NT2/D1 (cell line): ENCODE results near the gene SIM2.

Experiments used
- DNase-seq: peaks from one replicate; pipeline ENCODE4 v3.0.0-alpha.2; 2011; ENCODE audit warnings: low read depth, low spot score
- H3K27me3 ChIP-seq: 2 replicates; pipeline ENCODE4 v1.6.0; 2011; ENCODE audit warnings: mild to moderate bottlenecking; ENCODE audit not compliant: insufficient read length, insufficient read depth
- H3K36me3 ChIP-seq: 2 replicates; pipeline ENCODE4 v1.6.1; 2011; ENCODE audit warnings: mild to moderate bottlenecking, low read length, mixed read lengths; ENCODE audit not compliant: insufficient read depth, insufficient read length
- H3K4me1 ChIP-seq: 2 replicates; pipeline ENCODE4 v1.5.1; 2011; ENCODE audit not compliant: insufficient read depth, insufficient read length
- H3K4me3 ChIP-seq: 2 replicates; pipeline ENCODE4 v1.5.1; 2011; ENCODE audit warnings: low read depth; ENCODE audit not compliant: insufficient read length
- H3K9ac ChIP-seq: 2 replicates; pipeline ENCODE4 v1.6.0; 2011; ENCODE audit warnings: low read depth; ENCODE audit not compliant: insufficient read length
- H3K9me3 ChIP-seq: 2 replicates; pipeline ENCODE4 v1.5.1; 2011; ENCODE audit warnings: mild to moderate bottlenecking, low read length; ENCODE audit not compliant: insufficient read depth
- SUZ12 ChIP-seq: IDR thresholded peaks from 2 replicates; pipeline ENCODE4 v1.6.1; 2011; ENCODE audit not compliant: insufficient read length, insufficient read depth; ENCODE audit errors: extremely low read depth
- YY1 ChIP-seq: IDR thresholded peaks from 2 replicates; pipeline ENCODE4 v1.6.1; 2011; ENCODE audit not compliant: insufficient read length, insufficient read depth
- ZNF274 ChIP-seq: IDR thresholded peaks from 2 replicates; pipeline ENCODE4 v1.6.1; 2011; ENCODE audit warnings: mild to moderate bottlenecking, low read depth, low read length

SIM2 gene

DNA sequence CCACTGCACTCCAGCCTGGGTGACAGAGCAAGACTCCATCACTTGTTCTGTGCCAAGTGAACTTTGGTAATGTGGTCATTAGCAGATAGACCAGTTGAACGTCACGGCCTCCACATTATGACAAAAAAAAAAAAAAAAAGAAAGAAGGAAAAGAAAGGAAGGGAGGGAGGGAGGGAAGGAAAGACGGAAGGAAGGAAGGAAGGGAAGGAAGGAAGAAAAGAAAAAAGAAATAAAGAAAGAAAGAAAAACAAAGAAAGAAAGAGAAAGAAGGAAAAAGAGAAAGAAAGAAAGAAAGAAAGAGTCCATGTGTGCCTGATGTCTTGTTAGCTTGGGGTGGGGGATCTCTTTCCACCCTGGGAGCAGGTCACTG is 45.3 kb downstream of the SIM2 start:
- no peak for DNase-seq
- TF ChIP-seq YY1 = no peak
- no peak for TF ChIP-seq ZNF274
- no peak for TF ChIP-seq SUZ12
- no peak overlapping the region for H3K4me3 ChIP-seq
- no peak overlapping the region for H3K9ac ChIP-seq
- H3K27me3 ChIP-seq = peaks cover 51% of the 10 kb centered on the region
- H3K36me3 ChIP-seq = no peaks in the 10 kb centered on the region
- no peaks in the 10 kb centered on the region for H3K9me3 ChIP-seq
- no peaks in the 10 kb centered on the region for H3K4me1 ChIP-seq

- no peaks in the 10 kb centered on the region for H3K36me3 ChIP-seq
- no peaks in the 10 kb centered on the region for H3K9me3 ChIP-seq
- H3K4me1 ChIP-seq = peaks cover 2% of the 10 kb centered on the region
- no peak for TF ChIP-seq SUZ12
- TF ChIP-seq ZNF274 = no peak
- TF ChIP-seq YY1 = no peak
- H3K27me3 ChIP-seq = peaks cover 54% of the 10 kb centered on the region
- H3K9ac ChIP-seq = no peak overlapping the region
- H3K4me3 ChIP-seq = no peak overlapping the region
- DNase-seq = no peak
Measured at GRCh38 chr21:36744560-36745231, 45.8 kb downstream of the SIM2 start.

DNA sequence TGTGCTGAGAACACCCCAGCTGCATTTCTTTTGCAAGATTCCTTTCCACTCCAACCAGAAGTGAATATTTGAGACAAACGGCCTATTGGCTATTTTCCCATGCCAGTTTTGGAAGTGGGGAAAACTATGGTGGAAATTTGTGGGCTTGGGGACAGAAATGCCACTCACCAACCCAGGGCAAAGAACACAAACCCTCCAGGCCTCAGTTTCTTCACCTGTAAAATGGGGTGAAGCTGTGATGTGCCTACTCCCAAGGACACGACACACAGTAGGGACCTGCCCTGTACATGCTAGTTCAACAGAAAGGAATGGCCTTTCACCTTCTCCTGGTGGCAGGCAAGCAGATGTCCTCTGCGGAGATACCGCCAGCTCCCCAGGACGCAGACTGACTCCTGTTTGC is 46.5 kb downstream of the SIM2 start:
- peaks cover 2% of the 10 kb centered on the region for H3K4me1 ChIP-seq
- DNase-seq = no peak
- H3K9me3 ChIP-seq = no peaks in the 10 kb centered on the region
- no peaks in the 10 kb centered on the region for H3K36me3 ChIP-seq
- no peak for TF ChIP-seq SUZ12
- no peak for TF ChIP-seq YY1
- TF ChIP-seq ZNF274 = no peak
- H3K4me3 ChIP-seq = no peak overlapping the region
- H3K27me3 ChIP-seq = peaks cover 54% of the 10 kb centered on the region
- H3K9ac ChIP-seq = no peak overlapping the region

DNA sequence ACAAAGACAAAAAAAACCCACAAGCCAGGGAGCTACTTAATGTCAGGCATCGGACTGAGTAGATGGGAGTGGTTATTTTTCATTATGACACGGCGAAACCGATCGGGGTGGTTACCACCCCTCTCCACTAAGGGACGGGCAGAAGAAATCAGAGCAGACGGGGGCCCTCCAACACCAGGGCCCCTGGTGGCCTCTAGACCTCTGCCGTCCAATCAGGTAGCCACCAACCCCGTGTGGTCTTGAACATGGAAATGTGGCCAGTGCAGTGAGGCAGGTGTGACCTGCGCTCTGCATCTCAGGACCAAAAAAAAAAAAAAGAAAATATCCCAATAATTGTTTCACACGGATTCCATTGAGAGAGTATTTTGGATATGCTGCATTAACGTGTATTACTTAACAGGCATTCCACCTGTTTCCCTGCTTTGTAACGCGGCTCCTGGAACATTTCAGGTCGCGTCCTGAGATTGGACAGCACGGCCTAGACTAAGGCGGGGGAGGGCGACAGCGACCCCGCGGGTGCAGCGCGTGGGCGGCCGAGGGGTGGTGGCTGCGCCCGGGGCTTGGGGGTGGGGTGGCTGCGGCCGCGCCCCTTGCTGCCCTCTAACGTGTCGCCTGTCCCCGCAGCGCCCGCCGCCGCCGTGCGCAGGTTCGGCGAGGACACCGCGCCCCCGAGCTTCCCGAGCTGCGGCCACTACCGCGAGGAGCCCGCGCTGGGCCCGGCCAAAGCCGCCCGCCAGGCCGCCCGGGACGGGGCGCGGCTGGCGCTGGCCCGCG is 48.3 kb downstream of the SIM2 start:
- peak overlapping the region; percentile 27 for H3K4me3 ChIP-seq

DNA sequence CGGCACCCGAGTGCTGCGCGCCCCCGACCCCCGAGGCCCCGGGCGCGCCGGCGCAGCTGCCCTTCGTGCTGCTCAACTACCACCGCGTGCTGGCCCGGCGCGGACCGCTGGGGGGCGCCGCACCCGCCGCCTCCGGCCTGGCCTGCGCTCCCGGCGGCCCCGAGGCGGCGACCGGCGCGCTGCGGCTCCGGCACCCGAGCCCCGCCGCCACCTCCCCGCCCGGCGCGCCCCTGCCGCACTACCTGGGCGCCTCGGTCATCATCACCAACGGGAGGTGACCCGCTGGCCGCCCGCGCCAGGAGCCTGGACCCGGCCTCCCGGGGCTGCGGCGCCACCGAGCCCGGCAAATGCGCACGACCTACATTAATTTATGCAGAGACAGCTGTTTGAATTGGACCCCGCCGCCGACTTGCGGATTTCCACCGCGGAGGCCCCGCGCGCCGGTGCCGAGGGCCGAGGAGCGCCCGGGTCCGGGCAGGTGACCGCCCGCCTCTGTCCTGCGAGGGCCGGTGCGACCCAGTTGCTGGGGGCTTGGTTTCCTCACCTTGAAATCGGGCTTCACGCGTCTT is 49.0 kb downstream of the SIM2 start:
- peak overlapping the region; percentile 84 for H3K9ac ChIP-seq
- H3K36me3 ChIP-seq = no peaks in the 10 kb centered on the region
- no peaks in the 10 kb centered on the region for H3K9me3 ChIP-seq
- peak; percentile 70 for DNase-seq
- H3K4me3 ChIP-seq = peak overlapping the region; percentile 58
- TF ChIP-seq YY1 = no peak
- TF ChIP-seq ZNF274 = no peak
- no peak for TF ChIP-seq SUZ12
- H3K27me3 ChIP-seq = peaks cover 53% of the 10 kb centered on the region
- H3K4me1 ChIP-seq = peaks cover 10% of the 10 kb centered on the region

More for the DNA sequence above, 48.3 kb downstream of the SIM2 start:
- Histone ChIP-seq H3K36me3 (no peaks in the 10 kb centered on the region), H3K9me3 (no peaks in the 10 kb centered on the region), H3K27me3 (peaks cover 54% of the 10 kb centered on the region), H3K4me1 (peaks cover 10% of the 10 kb centered on the region), H3K9ac (peak overlapping the region; percentile 47)
- TF ChIP-seq ZNF274 = no peak
- TF ChIP-seq YY1 = no peak
- no peak for TF ChIP-seq SUZ12
- DNase-seq = no peak

DNA sequence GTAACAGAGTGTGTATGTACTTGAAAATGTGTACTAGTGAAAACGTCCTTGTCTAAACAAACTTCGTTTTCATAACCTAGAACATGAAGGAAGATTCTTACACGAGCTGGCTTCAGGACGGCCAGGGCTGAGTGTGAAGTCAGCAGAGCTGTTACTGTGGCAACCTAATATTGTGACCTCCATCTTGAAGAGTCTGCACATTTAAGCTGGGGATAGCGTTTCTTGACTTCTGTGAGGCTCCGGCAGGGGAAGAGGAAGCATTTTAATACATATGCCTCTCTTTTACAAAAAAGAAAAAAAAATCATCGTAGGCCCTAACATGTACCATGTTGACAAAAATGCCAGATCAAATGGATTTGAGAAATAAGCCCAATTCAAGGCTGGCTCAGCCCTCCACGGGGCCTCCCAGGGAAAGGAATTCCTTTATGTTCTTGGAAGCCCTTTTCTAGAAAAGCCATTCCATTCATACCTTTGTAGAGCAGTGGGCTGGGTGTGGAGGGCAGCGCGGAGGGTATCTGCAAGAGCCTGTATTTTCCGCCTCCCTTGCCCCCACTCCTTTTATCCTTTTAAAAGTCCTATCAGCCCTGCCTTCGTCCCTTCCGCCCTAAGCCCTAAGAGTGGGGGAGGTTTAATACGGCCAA is 51.1 kb downstream of the SIM2 start:
- peaks cover 12% of the 10 kb centered on the region for H3K4me1 ChIP-seq
- H3K27me3 ChIP-seq = peaks cover 39% of the 10 kb centered on the region
- TF ChIP-seq YY1 (no peak), ZNF274 (no peak), SUZ12 (no peak)
- H3K36me3 ChIP-seq = no peaks in the 10 kb centered on the region
- DNase-seq = peak; percentile 93
- peak overlapping the region; percentile 32 for H3K9ac ChIP-seq
- no peaks in the 10 kb centered on the region for H3K9me3 ChIP-seq
- H3K4me3 ChIP-seq = no peak overlapping the region

GRCh38 chr21:36750576-36750959 is 51.7 kb downstream of the SIM2 start:
- Histone ChIP-seq H3K4me1 (peaks cover 12% of the 10 kb centered on the region), H3K4me3 (no peak overlapping the region), H3K27me3 (peaks cover 34% of the 10 kb centered on the region), H3K36me3 (no peaks in the 10 kb centered on the region), H3K9me3 (no peaks in the 10 kb centered on the region), H3K9ac (no peak overlapping the region)
- no peak for DNase-seq
- TF ChIP-seq YY1 = no peak
- TF ChIP-seq SUZ12 = no peak
- TF ChIP-seq ZNF274 = no peak
